ENCODE measurements around the gene SPACA6.

DNA sequence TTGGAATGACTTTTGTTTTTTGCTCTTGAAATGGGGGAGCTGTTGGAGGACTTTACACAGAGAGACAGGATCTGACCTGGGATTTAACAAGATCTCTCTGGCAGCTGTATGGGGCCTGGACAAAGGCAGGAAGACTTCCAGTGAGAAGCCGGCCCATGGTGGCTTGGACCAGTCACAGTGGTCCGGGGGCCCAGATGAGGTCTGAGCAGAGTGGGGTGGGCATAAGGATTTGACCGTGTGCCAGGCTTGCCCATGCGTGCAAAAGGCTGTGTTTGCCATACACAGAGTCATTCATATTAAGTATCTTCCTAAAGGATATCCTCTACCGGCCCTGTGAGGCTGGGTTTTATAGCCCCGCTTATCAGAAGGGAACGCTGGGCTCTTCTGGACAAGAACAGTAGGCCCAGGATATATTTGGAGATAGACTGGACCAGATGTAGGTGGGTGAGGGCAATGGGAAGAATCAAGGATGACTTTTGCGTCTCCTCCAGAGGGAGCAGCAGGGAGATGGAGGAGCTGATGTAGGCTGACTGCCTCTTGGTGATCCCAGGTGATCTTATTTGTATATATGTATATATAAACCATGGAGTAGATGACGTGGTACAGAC is 4.1 kb downstream of the SPACA6 start:
- TF ChIP-seq, protein P1, sequence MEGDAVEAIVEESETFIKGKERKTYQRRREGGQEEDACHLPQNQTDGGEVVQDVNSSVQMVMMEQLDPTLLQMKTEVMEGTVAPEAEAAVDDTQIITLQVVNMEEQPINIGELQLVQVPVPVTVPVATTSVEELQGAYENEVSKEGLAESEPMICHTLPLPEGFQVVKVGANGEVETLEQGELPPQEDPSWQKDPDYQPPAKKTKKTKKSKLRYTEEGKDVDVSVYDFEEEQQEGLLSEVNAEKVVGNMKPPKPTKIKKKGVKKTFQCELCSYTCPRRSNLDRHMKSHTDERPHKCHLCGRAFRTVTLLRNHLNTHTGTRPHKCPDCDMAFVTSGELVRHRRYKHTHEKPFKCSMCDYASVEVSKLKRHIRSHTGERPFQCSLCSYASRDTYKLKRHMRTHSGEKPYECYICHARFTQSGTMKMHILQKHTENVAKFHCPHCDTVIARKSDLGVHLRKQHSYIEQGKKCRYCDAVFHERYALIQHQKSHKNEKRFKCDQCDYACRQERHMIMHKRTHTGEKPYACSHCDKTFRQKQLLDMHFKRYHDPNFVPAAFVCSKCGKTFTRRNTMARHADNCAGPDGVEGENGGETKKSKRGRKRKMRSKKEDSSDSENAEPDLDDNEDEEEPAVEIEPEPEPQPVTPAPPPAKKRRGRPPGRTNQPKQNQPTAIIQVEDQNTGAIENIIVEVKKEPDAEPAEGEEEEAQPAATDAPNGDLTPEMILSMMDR (IDR thresholded peaks at IDR 0.05) = no peak
- TF ChIP-seq POLR2A (IDR thresholded peaks at IDR 0.05) = no peak
- TF ChIP-seq EP300 (IDR thresholded peaks at IDR 0.05) = no peak
